ENCODE measurements around the gene TFG. TPM values are rescaled to one million over a fixed set of nuclear protein-coding genes. Genes with fewer than 3 reads are reported as not detected.

The TFG gene
- 76.1 and 79.5 TPM in 2 replicates for total RNA-seq

DNA sequence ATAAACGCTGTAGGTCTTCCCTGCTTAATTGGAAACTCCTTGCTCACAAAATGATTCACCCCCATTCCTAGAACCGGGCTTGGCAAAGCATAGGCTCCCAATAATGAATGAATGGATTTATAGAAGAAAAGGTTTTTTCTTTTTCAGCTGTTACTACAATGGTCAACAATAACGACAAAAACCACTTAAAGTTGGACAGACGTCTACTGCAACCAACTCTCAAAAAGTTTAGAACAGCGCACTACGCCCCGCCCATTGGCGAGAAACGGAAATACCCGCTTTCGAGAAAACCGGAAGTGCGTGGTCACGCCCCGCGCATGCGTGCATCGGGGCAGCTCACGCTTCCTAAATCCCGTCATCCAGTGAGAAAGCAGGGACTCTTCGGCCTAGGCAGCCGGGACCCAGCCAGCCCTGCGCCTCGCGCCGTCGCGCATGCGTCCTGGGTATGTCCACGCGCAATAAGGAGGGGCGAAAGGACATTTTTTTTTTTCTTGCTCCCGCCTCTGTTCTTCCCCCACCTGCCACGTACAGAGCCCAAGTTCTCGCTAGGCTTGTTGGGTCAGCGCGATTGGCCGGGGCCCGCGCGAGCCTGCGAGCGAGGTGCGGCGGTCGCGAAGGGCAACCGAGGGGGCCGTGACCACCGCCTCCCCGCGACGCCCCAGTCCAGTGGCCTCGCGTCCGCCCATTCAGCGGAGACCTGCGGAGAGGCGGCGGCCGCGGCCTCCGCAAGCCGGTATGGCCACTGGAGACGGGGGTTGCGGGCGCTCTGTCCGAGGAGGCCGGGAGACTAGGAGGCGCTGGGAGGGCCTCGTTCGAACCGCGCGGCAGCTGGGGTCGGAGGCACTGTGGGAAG is at the start of gene TFG:
TSS of gene TFG (plus strand) at position 506 of the 853 bp plus-strand sequence. CDS start 4,192 bp downstream, outside the sequence.

Other genes with a start within 250 kb of the TFG start
- 5.5 and 18.8 TPM in 2 replicates for gene TMEM45A, start 216.9 kb upstream of the TFG start, total RNA-seq
- 38.3 TPM in 1 of 2 replicates, not detected in the other for gene ADGRG7, start 99.9 kb upstream of the TFG start, total RNA-seq

Data from tracheal epithelial cell (primary cell).